ENCODE data around the gene IPO13. TPM values are rescaled to one million over a fixed set of nuclear protein-coding genes. Genes with fewer than 3 reads are reported as not detected.

IPO13 gene
- total RNA-seq, 1 experiment from 2014 or later: 25.0 TPM

DNA sequence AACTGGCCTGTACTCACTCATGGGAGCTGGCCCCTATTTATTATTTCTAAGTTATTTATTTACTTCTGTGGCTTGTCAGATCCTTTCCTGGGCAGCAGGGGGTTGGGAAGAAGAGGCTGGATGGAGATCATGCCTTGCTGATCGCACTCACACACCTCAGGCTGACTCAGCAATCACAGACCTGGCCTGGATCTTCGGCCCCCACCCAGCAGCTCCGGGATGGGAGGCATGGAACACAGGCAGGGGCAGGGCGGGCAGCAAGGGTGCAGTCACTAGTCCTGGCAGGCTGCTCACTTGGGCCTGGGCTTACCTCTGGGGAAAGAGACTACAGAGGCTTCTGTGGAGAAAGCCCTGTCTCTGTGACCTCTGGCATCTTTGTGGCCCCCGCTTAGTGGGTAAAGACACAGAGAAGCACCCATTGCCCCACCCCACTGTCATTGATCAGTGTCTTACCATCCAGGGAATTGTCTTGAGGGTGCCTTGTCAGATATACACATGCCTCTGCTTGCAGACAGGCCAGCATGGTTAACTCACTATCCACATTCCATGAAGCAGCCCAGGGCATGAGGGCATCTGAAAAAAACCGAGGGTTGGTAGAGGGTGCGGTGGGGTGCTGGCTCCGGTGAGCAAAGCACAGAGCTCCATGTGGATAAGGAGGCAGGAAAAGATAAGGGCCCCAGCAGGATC is 9.4 kb upstream of the IPO13 start:
- no peak overlapping the region for H3K4me3 ChIP-seq
- no peak overlapping the region for H2AFZ ChIP-seq
- no peaks in the 10 kb centered on the region for H3K9me3 ChIP-seq (ENCODE audit: insufficient read depth, low read depth)
- intact Hi-C loops (cut with micrococcal nuclease; ENCODE audit: unreplicated experiment): no loop called here
- no peaks in the 10 kb centered on the region for H3K9me2 ChIP-seq (ENCODE audit: insufficient read depth)
- H4K20me1 ChIP-seq (ENCODE audit: insufficient read depth): no peaks in the 10 kb centered on the region
- H3K4me2 ChIP-seq: no peak overlapping the region
- ChIA-PET POLR2A (ENCODE audit: unreplicated experiment) (no interaction called here), CTCF (interaction anchor here (1.5 kb wide), 1 partner anchor 174 kb away, joined by 4 read pairs; no protein-coding TSS in a partner anchor)
- 0 out of 2 replicates have a peak, but pooled peaks cover 7% of the 10 kb centered on the region for H3K79me2 ChIP-seq (ENCODE audit: low read depth)
- no peak overlapping the region for H3K27ac ChIP-seq
- BruUV-seq (replicated peaks): no TSS peak
- H3K27me3 ChIP-seq (ENCODE audit: insufficient read depth, low read depth): no peaks in the 10 kb centered on the region
- H3F3A ChIP-seq (ENCODE audit: insufficient read depth, low read depth): peaks cover 27% of the 10 kb centered on the region; the same call in 1 of the 2 replicates
- no peak for DNase-seq
- peaks cover 17% of the 10 kb centered on the region for H3K4me1 ChIP-seq (replicated peaks; ENCODE audit: insufficient read depth)
- TF ChIP-seq, protein P1, sequence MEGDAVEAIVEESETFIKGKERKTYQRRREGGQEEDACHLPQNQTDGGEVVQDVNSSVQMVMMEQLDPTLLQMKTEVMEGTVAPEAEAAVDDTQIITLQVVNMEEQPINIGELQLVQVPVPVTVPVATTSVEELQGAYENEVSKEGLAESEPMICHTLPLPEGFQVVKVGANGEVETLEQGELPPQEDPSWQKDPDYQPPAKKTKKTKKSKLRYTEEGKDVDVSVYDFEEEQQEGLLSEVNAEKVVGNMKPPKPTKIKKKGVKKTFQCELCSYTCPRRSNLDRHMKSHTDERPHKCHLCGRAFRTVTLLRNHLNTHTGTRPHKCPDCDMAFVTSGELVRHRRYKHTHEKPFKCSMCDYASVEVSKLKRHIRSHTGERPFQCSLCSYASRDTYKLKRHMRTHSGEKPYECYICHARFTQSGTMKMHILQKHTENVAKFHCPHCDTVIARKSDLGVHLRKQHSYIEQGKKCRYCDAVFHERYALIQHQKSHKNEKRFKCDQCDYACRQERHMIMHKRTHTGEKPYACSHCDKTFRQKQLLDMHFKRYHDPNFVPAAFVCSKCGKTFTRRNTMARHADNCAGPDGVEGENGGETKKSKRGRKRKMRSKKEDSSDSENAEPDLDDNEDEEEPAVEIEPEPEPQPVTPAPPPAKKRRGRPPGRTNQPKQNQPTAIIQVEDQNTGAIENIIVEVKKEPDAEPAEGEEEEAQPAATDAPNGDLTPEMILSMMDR (conservative IDR thresholded peaks at IDR 0.05): no peak
- no peak for TF ChIP-seq EZH2 (IDR thresholded peaks at IDR 0.05; ENCODE audit: low read depth)
- H3K36me3 ChIP-seq (ENCODE audit: low read depth): no peaks in the 10 kb centered on the region

DNA sequence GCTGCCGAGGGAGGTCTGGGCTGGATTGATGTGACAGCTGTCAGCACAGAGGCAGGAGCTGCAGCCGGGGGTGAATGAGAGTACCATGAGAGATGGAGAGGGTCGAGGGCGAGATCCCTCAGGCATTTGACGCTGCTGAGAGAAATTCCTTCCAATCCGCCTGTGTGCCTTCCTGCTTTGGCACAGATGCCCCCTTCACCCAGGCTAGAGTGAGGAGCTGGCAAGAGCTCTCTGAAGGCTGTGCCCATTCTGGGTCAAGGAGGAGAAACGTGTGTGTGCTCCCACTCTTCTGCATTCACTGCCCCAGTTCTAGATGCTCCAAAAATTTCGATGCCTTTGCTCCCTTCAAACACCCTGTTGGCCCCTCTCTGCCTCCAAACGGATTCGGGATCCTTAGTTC is 8.4 kb upstream of the IPO13 start:
- Histone ChIP-seq H3K27me3 (ENCODE audit: insufficient read depth, low read depth) (no peaks in the 10 kb centered on the region), H2AFZ (no peak overlapping the region), H3K4me2 (no peak overlapping the region), H3K27ac (no peak overlapping the region), H3K36me3 (ENCODE audit: low read depth) (no peaks in the 10 kb centered on the region), H3K9me2 (ENCODE audit: insufficient read depth) (no peaks in the 10 kb centered on the region), H3K4me1 (replicated peaks; ENCODE audit: insufficient read depth) (peaks cover 10% of the 10 kb centered on the region), H3K4me3 (no peak overlapping the region), H3F3A (ENCODE audit: insufficient read depth, low read depth) (peaks cover 17% of the 10 kb centered on the region; the same call in 1 of the 2 replicates), H4K20me1 (ENCODE audit: insufficient read depth) (no peaks in the 10 kb centered on the region), H3K9me3 (ENCODE audit: insufficient read depth, low read depth) (no peaks in the 10 kb centered on the region), H3K79me2 (ENCODE audit: low read depth) (0 out of 2 replicates have a peak, but pooled peaks cover 7% of the 10 kb centered on the region)
- TF ChIP-seq, protein P1 (conservative IDR thresholded peaks at IDR 0.05): no peak
- TF ChIP-seq EZH2 (IDR thresholded peaks at IDR 0.05; ENCODE audit: low read depth): no peak
- intact Hi-C loops (cut with micrococcal nuclease; ENCODE audit: unreplicated experiment): no loop called here
- no peak for DNase-seq
- CTCF ChIA-PET: interaction anchor here (1.5 kb wide), 1 partner anchor 175 kb away, joined by 4 read pairs; no protein-coding TSS in a partner anchor
- POLR2A ChIA-PET (ENCODE audit: unreplicated experiment): interaction anchor here (0.6 to 0.7 kb wide), 2 partner anchors 190 to 406 kb away, joined by 3 to 4 read pairs; no protein-coding TSS in a partner anchor
- BruUV-seq (replicated peaks): no TSS peak

- H3K4me2 ChIP-seq: no peak overlapping the region
- H3K36me3 ChIP-seq (ENCODE audit: low read depth): no peaks in the 10 kb centered on the region
- no peak overlapping the region for H3K4me3 ChIP-seq
- H3K27me3 ChIP-seq (ENCODE audit: insufficient read depth, low read depth): no peaks in the 10 kb centered on the region
- H2AFZ ChIP-seq: no peak overlapping the region
- TF ChIP-seq, protein P1 (conservative IDR thresholded peaks at IDR 0.05): no peak
- no peak for TF ChIP-seq EZH2 (IDR thresholded peaks at IDR 0.05; ENCODE audit: low read depth)
- no peak overlapping the region for H3K27ac ChIP-seq
- no TSS peak for BruUV-seq (replicated peaks)
- no peak for DNase-seq
- peaks cover 13% of the 10 kb centered on the region; the same call in 1 of the 2 replicates for H3F3A ChIP-seq (ENCODE audit: insufficient read depth, low read depth)
- intact Hi-C loops (cut with micrococcal nuclease; ENCODE audit: unreplicated experiment): no loop called here
- H3K9me2 ChIP-seq (ENCODE audit: insufficient read depth): no peaks in the 10 kb centered on the region
- ChIA-PET POLR2A (ENCODE audit: unreplicated experiment) (interaction anchor here (0.6 to 0.7 kb wide), 3 partner anchors 190 to 407 kb away, joined by 3 to 8 read pairs (median 4); no protein-coding TSS in a partner anchor), CTCF (interaction anchor here (0.5 to 0.7 kb wide), 3 partner anchors 131 to 363 kb away, joined by 8 to 32 read pairs (median 13); no protein-coding TSS in a partner anchor)
- 0 out of 2 replicates have a peak, but pooled peaks cover 7% of the 10 kb centered on the region for H3K79me2 ChIP-seq (ENCODE audit: low read depth)
- no peaks in the 10 kb centered on the region for H3K9me3 ChIP-seq (ENCODE audit: insufficient read depth, low read depth)
- H3K4me1 ChIP-seq (replicated peaks; ENCODE audit: insufficient read depth): peaks cover 10% of the 10 kb centered on the region
- no peaks in the 10 kb centered on the region for H4K20me1 ChIP-seq (ENCODE audit: insufficient read depth)
Measured at GRCh38 chr1:43938892-43939587, 7.7 kb upstream of the IPO13 start.
